GM12878 (cell line): Measurements from ENCODE around the gene ZNF599. TPM values are rescaled to one million over a fixed set of nuclear protein-coding genes. Genes with fewer than 3 reads are reported as not detected.

Source experiments
- BMI1 ChIP-seq: fragments of 450-650 bp; IDR thresholded peaks from 2 replicates; pipeline ENCODE4 v1.6.1; 2016; ENCODE audit warnings: mild to moderate bottlenecking, moderate library complexity, borderline replicate concordance
- CREM ChIP-seq: IDR thresholded peaks from 2 replicates; pipeline ENCODE4 v1.6.1; 2014; ENCODE audit warnings: antibody characterized with exemption, low read depth
- EGR1 ChIP-seq, 2 experiments: IDR thresholded peaks; 1 replicate in 1 of 2; 2 replicates in 1 of 2; pipeline ENCODE4 v1.6.1; 2011 to 2012; ENCODE audit warnings: low read depth in 2 of 2, low read length in 2 of 2, borderline replicate concordance in 1 of 2, mild to moderate bottlenecking in 1 of 2, moderate library complexity in 1 of 2
- KLF5 ChIP-seq: fragments of 450-650 bp; IDR thresholded peaks from 2 replicates; pipeline ENCODE4 v1.6.1; 2014; ENCODE audit warnings: mild to moderate bottlenecking; ENCODE audit not compliant: partially characterized antibody
- MEF2A ChIP-seq: IDR thresholded peaks from 2 replicates; pipeline ENCODE4 v1.6.1; 2011; ENCODE audit warnings: low read depth, mild to moderate bottlenecking, low read length, moderate library complexity; ENCODE audit not compliant: insufficient read depth
- MEF2B ChIP-seq: fragments of 450-650 bp; IDR thresholded peaks from 2 replicates; pipeline ENCODE4 v1.6.1; 2018; ENCODE audit warnings: mild to moderate bottlenecking, moderate library complexity; ENCODE audit not compliant: partially characterized antibody, poor library complexity, severe bottlenecking
- MYB ChIP-seq: fragments of 150-350 bp; IDR thresholded peaks from 2 replicates; pipeline ENCODE4 v1.6.1; 2014; ENCODE audit warnings: mild to moderate bottlenecking, low read depth, low read length, borderline replicate concordance
- NBN ChIP-seq: fragments of 450-650 bp; IDR thresholded peaks from 2 replicates; pipeline ENCODE4 v1.6.1; 2016
- POLR2A ChIP-seq: IDR thresholded peaks from 2 replicates; pipeline ENCODE4 v1.6.1; 2011; ENCODE audit warnings: low read depth, mild to moderate bottlenecking, low read length
- PRDM15 ChIP-seq: fragments of 450-650 bp; formaldehyde crosslinking; IDR thresholded peaks from 2 replicates; pipeline ENCODE4 v1.4.0; 2020; ENCODE audit warnings: mild to moderate bottlenecking, moderate library complexity
- RELA ChIP-seq: fragments of 450-650 bp; IDR thresholded peaks from 2 replicates; pipeline ENCODE4 v1.8.0; 2014; ENCODE audit warnings: borderline replicate concordance; ENCODE audit not compliant: partially characterized antibody
- SIN3A ChIP-seq: IDR thresholded peaks from 2 replicates; pipeline ENCODE4 v1.6.1; 2012; ENCODE audit warnings: low read depth, low read length, improper control_type of control experiment
- SRF ChIP-seq, 2 experiments: IDR thresholded peaks; 2 replicates each; pipeline ENCODE4 v1.6.1; 2011; ENCODE audit warnings: low read depth in 2 of 2, low read length in 2 of 2, mild to moderate bottlenecking in 1 of 2, moderate library complexity in 1 of 2
- USF2 ChIP-seq: IDR thresholded peaks from 2 replicates; pipeline ENCODE4 v1.6.1; 2011; ENCODE audit warnings: low read depth, low read length, improper control_type of control experiment, borderline replicate concordance
- YY1 ChIP-seq: IDR thresholded peaks from 2 replicates; pipeline ENCODE4 v1.6.1; 2011; ENCODE audit warnings: low read depth, mild to moderate bottlenecking, low read length
- ZNF217 ChIP-seq: fragments of 450-650 bp; IDR thresholded peaks from 2 replicates; pipeline ENCODE4 v1.6.1; 2017; ENCODE audit warnings: antibody characterized with exemption, mild to moderate bottlenecking
- ZNF274 ChIP-seq: IDR thresholded peaks from one replicate; pipeline ENCODE4 v1.8.0; 2011; ENCODE audit not compliant: insufficient read length, insufficient read depth
- polyA plus RNA-seq, 11 experiments: library from polyadenylated mRNA; depleted of rRNA in 4 of 11; unstranded in 6 of 11; stranded (reverse) in 5 of 11; fragments of >200 nt; fragmentation: Nextera tagmentation in 4 of 11; fragmentation: Illumina TruSeq in 1 of 11; extraction: Ambion mirVana in 4 of 11; extraction: Trizol in 1 of 11; gene quantifications; 1 replicate in 1 of 11; 2 replicates in 10 of 11; pipeline versions ENCODE4 v1.2.1 to v1.2.3, GENCODE V29; 2011 to 2016; ENCODE audit warnings: inconsistent platforms in 2 of 11, missing spikeins in 2 of 11, low read depth in 1 of 11
- total RNA-seq, 4 experiments: library from RNA; depleted of rRNA in 3 of 4; stranded (reverse); fragments of >200 nt in 3 of 4; fragmentation: Illumina TruSeq in 1 of 4; extraction: Trizol in 1 of 4; gene quantifications; 2 replicates each; pipeline versions ENCODE4 v1.2.1 to v1.2.3, GENCODE V29; 2013 to 2021
- TF ChIP-seq, protein P1 (sequence below): IDR thresholded peaks from 2 replicates; pipeline ENCODE4 v1.6.1; 2011; ENCODE audit warnings: borderline replicate concordance, low read depth, mild to moderate bottlenecking, moderate library complexity, mixed read lengths, low read length; ENCODE audit not compliant: insufficient read depth; ENCODE audit errors: extremely low read length
- TF ChIP-seq, protein P2 (sequence below): fragments of 450-650 bp; IDR thresholded peaks from 2 replicates; pipeline ENCODE4 v1.6.1; 2017; ENCODE audit warnings: antibody characterized with exemption, mild to moderate bottlenecking, moderate library complexity
- TF ChIP-seq, protein P3 (sequence below): IDR thresholded peaks from 2 replicates; pipeline ENCODE4 v1.6.1; 2012; ENCODE audit warnings: low read depth, low read length, improper control_type of control experiment

The ZNF599 gene
- total and polyA plus RNA-seq, 10 of the 15 experiments (the other 5 are each of a cell fraction or from before 2014, with no cell fraction given) = 0.27 to 4.8 (median 1.9) TPM

GRCh38 chr19:34733746-34734536 is 39.1 kb downstream of the ZNF599 start, which contains the start of gene ZNF181 (continued):
- TF ChIP-seq PRDM15 (no peak), MEF2B (no peak), RELA (peak; percentile 3), BMI1 (no peak), MEF2A (no peak), POLR2A (peak; percentile 88), ZNF274 (no peak), USF2 (no peak), SRF (IDR thresholded peaks at IDR 0.05; ENCODE audit: low read depth in 2 of 2, low read length in 2 of 2) (no peak; a peak in 1 of 4 replicates), NBN (peak; percentile 76; the same call in 1 of the 2 replicates), MYB (no peak), ZNF217 (0 out of 2 replicates have a peak, but pooled peaks have one; percentile 17), SIN3A (no peak; the same call in 1 of the 2 replicates), YY1 (peak; percentile 97), EGR1 (IDR thresholded peaks at IDR 0.05; ENCODE audit: borderline replicate concordance in 1 of 2, low read depth in 2 of 2, low read length in 2 of 2) (no peak; a peak in 1 of 3 replicates), KLF5 (no peak), CREM (peak; percentile 6; the same call in 1 of the 2 replicates)
- TF ChIP-seq, protein P1, sequence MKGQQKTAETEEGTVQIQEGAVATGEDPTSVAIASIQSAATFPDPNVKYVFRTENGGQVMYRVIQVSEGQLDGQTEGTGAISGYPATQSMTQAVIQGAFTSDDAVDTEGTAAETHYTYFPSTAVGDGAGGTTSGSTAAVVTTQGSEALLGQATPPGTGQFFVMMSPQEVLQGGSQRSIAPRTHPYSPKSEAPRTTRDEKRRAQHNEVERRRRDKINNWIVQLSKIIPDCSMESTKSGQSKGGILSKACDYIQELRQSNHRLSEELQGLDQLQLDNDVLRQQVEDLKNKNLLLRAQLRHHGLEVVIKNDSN = no peak
- TF ChIP-seq, protein P2, sequence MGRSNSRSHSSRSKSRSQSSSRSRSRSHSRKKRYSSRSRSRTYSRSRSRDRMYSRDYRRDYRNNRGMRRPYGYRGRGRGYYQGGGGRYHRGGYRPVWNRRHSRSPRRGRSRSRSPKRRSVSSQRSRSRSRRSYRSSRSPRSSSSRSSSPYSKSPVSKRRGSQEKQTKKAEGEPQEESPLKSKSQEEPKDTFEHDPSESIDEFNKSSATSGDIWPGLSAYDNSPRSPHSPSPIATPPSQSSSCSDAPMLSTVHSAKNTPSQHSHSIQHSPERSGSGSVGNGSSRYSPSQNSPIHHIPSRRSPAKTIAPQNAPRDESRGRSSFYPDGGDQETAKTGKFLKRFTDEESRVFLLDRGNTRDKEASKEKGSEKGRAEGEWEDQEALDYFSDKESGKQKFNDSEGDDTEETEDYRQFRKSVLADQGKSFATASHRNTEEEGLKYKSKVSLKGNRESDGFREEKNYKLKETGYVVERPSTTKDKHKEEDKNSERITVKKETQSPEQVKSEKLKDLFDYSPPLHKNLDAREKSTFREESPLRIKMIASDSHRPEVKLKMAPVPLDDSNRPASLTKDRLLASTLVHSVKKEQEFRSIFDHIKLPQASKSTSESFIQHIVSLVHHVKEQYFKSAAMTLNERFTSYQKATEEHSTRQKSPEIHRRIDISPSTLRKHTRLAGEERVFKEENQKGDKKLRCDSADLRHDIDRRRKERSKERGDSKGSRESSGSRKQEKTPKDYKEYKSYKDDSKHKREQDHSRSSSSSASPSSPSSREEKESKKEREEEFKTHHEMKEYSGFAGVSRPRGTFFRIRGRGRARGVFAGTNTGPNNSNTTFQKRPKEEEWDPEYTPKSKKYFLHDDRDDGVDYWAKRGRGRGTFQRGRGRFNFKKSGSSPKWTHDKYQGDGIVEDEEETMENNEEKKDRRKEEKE = no peak
- TF ChIP-seq, protein P3, sequence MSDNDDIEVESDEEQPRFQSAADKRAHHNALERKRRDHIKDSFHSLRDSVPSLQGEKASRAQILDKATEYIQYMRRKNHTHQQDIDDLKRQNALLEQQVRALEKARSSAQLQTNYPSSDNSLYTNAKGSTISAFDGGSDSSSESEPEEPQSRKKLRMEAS = peak; percentile 50; the same call in 1 of the 2 replicates
